Measurements from ENCODE around the gene SLC25A21. TPM values are rescaled to one million over a fixed set of nuclear protein-coding genes. Genes with fewer than 3 reads are reported as not detected.
"Not testable (repeated sequence)": the region's sequence is repeated elsewhere in the genome, so short reads cannot be mapped to it uniquely, and the experiment has no call there.

SLC25A21 gene
- polyA plus RNA-seq, 1 experiment = 0.50 TPM

GRCh38 chr14:37187294-37187693, 14.9 kb upstream of the SLC25A21 start:
- DNase-seq (ENCODE audit: low read depth) = no peak
- no peak for TF ChIP-seq CTCF (IDR thresholded peaks at IDR 0.05; ENCODE audit: insufficient read depth, low read depth, low read length)
- no peaks in the 10 kb centered on the region for H3K27me3 ChIP-seq (ENCODE audit: control insufficient read depth, insufficient read depth, low read length)
- CTCF ChIA-PET = no interaction called here
- no peaks in the 10 kb centered on the region for H3K36me3 ChIP-seq (ENCODE audit: control insufficient read depth, insufficient read depth, low read length)
- POLR2A ChIA-PET = no interaction called here
- no peak overlapping the region for H3K4me3 ChIP-seq (ENCODE audit: low read depth, low read length)

- Histone ChIP-seq H3K4me3 (ENCODE audit: low read depth, low read length) (no peak overlapping the region), H3K36me3 (ENCODE audit: control insufficient read depth, insufficient read depth, low read length) (no peaks in the 10 kb centered on the region), H3K27me3 (ENCODE audit: control insufficient read depth, insufficient read depth, low read length) (no peaks in the 10 kb centered on the region)
- TF ChIP-seq CTCF (IDR thresholded peaks at IDR 0.05; ENCODE audit: insufficient read depth, low read depth, low read length) = no peak
- no peak for DNase-seq (ENCODE audit: low read depth)
- ChIA-PET POLR2A (no interaction called here), CTCF (no interaction called here)
Measured at GRCh38 chr14:37186865-37187264, 14.5 kb upstream of the SLC25A21 start.

GRCh38 chr14:37185670-37186069, 13.3 kb upstream of the SLC25A21 start:
- no peak overlapping the region for H3K4me3 ChIP-seq (ENCODE audit: low read depth, low read length)
- ChIA-PET CTCF (no interaction called here), POLR2A (no interaction called here)
- no peak for DNase-seq (ENCODE audit: low read depth)
- H3K27me3 ChIP-seq (ENCODE audit: control insufficient read depth, insufficient read depth, low read length) = no peaks in the 10 kb centered on the region
- TF ChIP-seq CTCF (IDR thresholded peaks at IDR 0.05; ENCODE audit: insufficient read depth, low read depth, low read length) = no peak
- no peaks in the 10 kb centered on the region for H3K36me3 ChIP-seq (ENCODE audit: control insufficient read depth, insufficient read depth, low read length)

- DNase-seq (ENCODE audit: low read depth); H3K27me3 ChIP-seq (ENCODE audit: control insufficient read depth, insufficient read depth, low read length); H3K36me3 ChIP-seq (ENCODE audit: control insufficient read depth, insufficient read depth, low read length); H3K4me3 ChIP-seq (ENCODE audit: low read depth, low read length); POLR2A ChIA-PET: not testable (repeated sequence)
- CTCF ChIA-PET = interaction anchor here (0.6 kb wide), 1 partner anchor 14 kb away, joined by 3 read pairs; no protein-coding TSS in a partner anchor
Measured at GRCh38 chr14:37184520-37184919, 12.1 kb upstream of the SLC25A21 start.

- CTCF ChIA-PET = no interaction called here
Measured at GRCh38 chr14:37181441-37181840, 9.0 kb upstream of the SLC25A21 start.

GRCh38 chr14:37180886-37181285, 8.5 kb upstream of the SLC25A21 start:
- H3K27me3 ChIP-seq (ENCODE audit: control insufficient read depth, insufficient read depth, low read length); H3K4me3 ChIP-seq (ENCODE audit: low read depth, low read length); H3K36me3 ChIP-seq (ENCODE audit: control insufficient read depth, insufficient read depth, low read length); DNase-seq (ENCODE audit: low read depth); CTCF ChIA-PET; POLR2A ChIA-PET: not testable (repeated sequence)

More at GRCh38 chr14:37181441-37181840, 9.0 kb upstream of the SLC25A21 start:
- TF ChIP-seq CTCF (IDR thresholded peaks at IDR 0.05; ENCODE audit: insufficient read depth, low read depth, low read length) = no peak
- DNase-seq (ENCODE audit: low read depth) = no peak
- Histone ChIP-seq H3K4me3 (ENCODE audit: low read depth, low read length) (no peak overlapping the region), H3K27me3 (ENCODE audit: control insufficient read depth, insufficient read depth, low read length) (no peaks in the 10 kb centered on the region), H3K36me3 (ENCODE audit: control insufficient read depth, insufficient read depth, low read length) (no peaks in the 10 kb centered on the region)
- POLR2A ChIA-PET = no interaction called here
